Lower lobe of right lung (tissue), 2 donors: ENCODE results near the gene PPP4R3B. TPM values are rescaled to one million over a fixed set of nuclear protein-coding genes. Genes with fewer than 3 reads are reported as not detected.

Experiments used
- ATAC-seq, 2 donors: fragments of 200-7000 bp; cut with Tn5 transposase; one replicate each; pipeline ENCODE4 v1.9.1; 2020 to 2022; ENCODE audit warnings: mild to moderate bottlenecking in 2 of 2, moderate library complexity in 2 of 2
- DNase-seq: peaks from one replicate; pipeline ENCODE4 v3.0.0-alpha.2; 2020
- H3K27ac ChIP-seq: fragments of 200-600 bp; one replicate; pipeline ENCODE4 v1.8.0; 2022
- H3K27me3 ChIP-seq: fragments of 200-600 bp; one replicate; pipeline ENCODE4 v1.8.0; 2022; ENCODE audit warnings: low read depth
- H3K36me3 ChIP-seq: fragments of 200-600 bp; one replicate; pipeline ENCODE4 v1.8.0; 2022; ENCODE audit warnings: mild to moderate bottlenecking
- H3K4me1 ChIP-seq: fragments of 200-600 bp; one replicate; pipeline ENCODE4 v1.8.0; 2022
- H3K4me3 ChIP-seq: fragments of 200-600 bp; one replicate; pipeline ENCODE4 v1.8.0; 2022; ENCODE audit warnings: mild to moderate bottlenecking
- H3K9me3 ChIP-seq: fragments of 200-600 bp; one replicate; pipeline ENCODE4 v1.8.0; 2022
- CTCF ChIP-seq: fragments of 200-600 bp; IDR thresholded peaks from one replicate; pipeline ENCODE4 v1.8.0; 2022; ENCODE audit warnings: antibody characterized with exemption, mild to moderate bottlenecking
- intact Hi-C: fragments of 100-400 bp; cut with DNase I; formaldehyde crosslinking; loops from one replicate; pipeline ENCODE4 v1.11.0; 2022
- total RNA-seq: library from RNA; stranded (reverse); fragmentation: NEBNext Ultra II Directional; extraction: Animal tissue kit (Norgen Biotek cat#: 25700); gene quantifications from one replicate; pipeline ENCODE4 v1.2.1, GENCODE V29; 2021
- donor health status: DM: no; HTN: yes; CAD: no; lungs with severe emphysema.

PPP4R3B gene
- total RNA-seq, 1 donor from 2014 or later = 66.3 TPM

GRCh38 chr2:55627915-55628314 is 10.5 kb upstream of the PPP4R3B start:
- H3K36me3 ChIP-seq = peaks cover 20% of the 10 kb centered on the region
- H3K27ac ChIP-seq = no peak overlapping the region
- H3K4me3 ChIP-seq = no peak overlapping the region
- ATAC-seq = no peak
- intact Hi-C loops = no loop called here
- TF ChIP-seq CTCF = no peak
- DNase-seq = no peak
- H3K9me3 ChIP-seq = no peaks in the 10 kb centered on the region
- H3K4me1 ChIP-seq = no peaks in the 10 kb centered on the region
- H3K27me3 ChIP-seq = no peaks in the 10 kb centered on the region

- no peaks in the 10 kb centered on the region for H3K9me3 ChIP-seq
- H3K4me3 ChIP-seq = no peak overlapping the region
- peaks cover 32% of the 10 kb centered on the region for H3K36me3 ChIP-seq
- H3K27me3 ChIP-seq = no peaks in the 10 kb centered on the region
- ATAC-seq (no peak), DNase-seq (no peak)
- H3K4me1 ChIP-seq = peaks cover 30% of the 10 kb centered on the region
- no peak overlapping the region for H3K27ac ChIP-seq
- intact Hi-C loops = no loop called here
- TF ChIP-seq CTCF = no peak
Measured at GRCh38 chr2:55621802-55622201, 4.4 kb upstream of the PPP4R3B start.

- Histone ChIP-seq H3K27me3 (no peaks in the 10 kb centered on the region), H3K36me3 (peaks cover 25% of the 10 kb centered on the region), H3K4me1 (peaks cover 44% of the 10 kb centered on the region), H3K4me3 (peak overlapping the region; percentile 14), H3K27ac (no peak overlapping the region), H3K9me3 (no peaks in the 10 kb centered on the region)
- ATAC-seq = no peak
- intact Hi-C loops = no loop called here
- TF ChIP-seq CTCF = peak; percentile 37
- no peak for DNase-seq
Measured at GRCh38 chr2:55620123-55620779, 2.8 kb upstream of the PPP4R3B start.

GRCh38 chr2:55618275-55619055 is 1.0 kb upstream of the PPP4R3B start:
- no peak for TF ChIP-seq CTCF
- Histone ChIP-seq H3K36me3 (peaks cover 41% of the 10 kb centered on the region), H3K27ac (peak overlapping the region; percentile 98), H3K4me3 (peak overlapping the region; percentile 99), H3K4me1 (peaks cover 54% of the 10 kb centered on the region), H3K9me3 (no peaks in the 10 kb centered on the region), H3K27me3 (no peaks in the 10 kb centered on the region)
- DNase-seq (peak; percentile 54), ATAC-seq (peak; percentile 33 to 66)
- intact Hi-C loops = no loop called here

GRCh38 chr2:55618025-55618274 is 528 bp upstream of the PPP4R3B start:
- intact Hi-C loops = no loop called here
- H3K27ac ChIP-seq = peak overlapping the region; percentile 98
- no peak for DNase-seq
- no peak for ATAC-seq
- peaks cover 54% of the 10 kb centered on the region for H3K4me1 ChIP-seq
- H3K9me3 ChIP-seq = no peaks in the 10 kb centered on the region
- H3K27me3 ChIP-seq = no peaks in the 10 kb centered on the region
- H3K36me3 ChIP-seq = peaks cover 46% of the 10 kb centered on the region
- peak overlapping the region; percentile 99 for H3K4me3 ChIP-seq
- no peak for TF ChIP-seq CTCF
